NCI-H510A (cell line): ENCODE measurements around the gene VPS36.
"Not testable (repeated sequence)": the region's sequence is repeated elsewhere in the genome, so short reads cannot be mapped to it uniquely, and the experiment has no call there.

Experiments
- DNase-seq: peaks from one replicate; lab custom pipeline; 2025; lab: John Stamatoyannopoulos, UW

The VPS36 gene

DNA sequence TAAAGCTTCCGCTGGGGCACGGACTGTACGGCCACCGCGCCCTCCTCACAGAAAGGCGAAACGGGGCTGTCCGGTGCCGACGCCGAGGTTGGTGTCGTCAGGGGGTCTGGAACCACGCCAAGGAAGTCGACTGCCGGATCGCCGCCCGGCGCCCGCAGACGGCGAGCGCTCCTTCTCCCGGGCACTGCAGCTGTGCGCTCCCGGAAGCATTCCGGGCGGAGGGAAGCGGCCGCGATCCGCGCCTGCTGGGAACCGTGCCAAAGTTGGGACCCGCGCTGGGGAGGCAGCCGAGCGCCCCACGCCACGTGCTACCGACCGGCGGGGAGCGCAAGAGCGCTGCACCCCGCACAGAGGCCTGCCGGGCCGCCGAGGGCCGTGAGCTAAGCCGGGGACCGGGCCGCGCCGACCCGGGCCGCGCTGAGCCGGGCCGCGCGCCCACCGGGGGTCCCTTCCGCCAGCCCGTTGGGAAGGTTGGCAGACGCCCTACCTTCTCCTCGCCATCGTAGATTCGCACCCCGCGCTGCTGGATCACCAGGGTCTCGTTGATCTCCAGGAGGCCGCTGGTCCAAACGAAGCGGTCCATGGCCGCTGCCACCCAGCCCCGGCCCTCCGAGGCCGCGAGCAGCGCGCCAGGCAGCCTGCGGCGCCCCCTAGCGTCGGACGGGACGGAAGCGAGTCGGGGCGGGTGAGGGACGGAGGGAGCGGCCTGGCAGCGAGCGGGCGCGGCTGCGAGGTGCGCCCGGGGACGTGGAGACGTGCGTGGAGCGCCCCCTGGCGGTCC is at the start of gene VPS36:
TSS of gene VPS36 (minus strand) at position 623 of the 781 bp plus-strand sequence. CDS start at position 583, 40 bp downstream.
- peak; percentile 80 for DNase-seq

GRCh38 chr13:52497979-52498378 is 47.5 kb upstream of the VPS36 start:
- not testable (repeated sequence) for DNase-seq

DNA sequence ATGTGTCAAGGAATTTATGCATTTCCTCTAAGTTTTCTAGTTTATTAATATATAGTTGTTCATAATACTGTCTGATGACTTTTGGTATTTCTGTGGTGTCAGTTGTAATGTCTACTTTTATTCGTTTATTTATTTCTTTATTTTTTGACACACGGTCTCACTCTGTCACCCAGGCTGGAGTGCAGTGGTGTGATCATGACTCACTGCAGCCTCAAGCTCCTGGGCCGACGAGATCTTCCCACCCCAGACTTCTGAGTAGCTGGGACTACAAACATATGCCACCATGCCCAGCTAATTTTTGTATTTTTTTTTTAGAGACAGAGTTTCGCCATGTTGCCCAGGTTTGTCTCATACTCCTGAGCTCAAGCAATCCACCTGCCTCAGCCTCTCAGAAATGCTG is 43.8 kb upstream of the VPS36 start:
- not testable (repeated sequence) for DNase-seq

- DNase-seq: not testable (repeated sequence)
These were observed 40.6 kb upstream of the VPS36 start for GRCh38 chr13:52491015-52491414.

DNA sequence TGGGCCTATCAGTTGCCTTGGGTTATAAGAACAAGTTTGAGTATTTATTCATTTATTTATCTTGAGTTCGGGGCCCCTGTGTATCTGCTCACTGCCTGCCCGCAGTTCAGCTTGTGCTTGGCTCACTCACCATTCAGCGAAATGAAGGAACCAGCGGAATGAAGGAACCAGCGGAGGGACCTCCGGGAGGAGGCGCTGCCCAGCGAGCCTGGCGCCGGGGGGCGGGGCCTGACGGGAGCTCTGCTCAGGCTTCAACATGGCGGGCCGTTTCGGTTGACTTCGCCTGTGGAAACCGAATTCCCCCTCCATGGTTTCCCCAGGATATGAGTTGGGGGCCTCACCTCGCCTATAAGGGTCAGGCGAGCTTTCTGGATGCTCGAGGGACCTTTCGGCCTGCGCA is 38.3 kb upstream of the VPS36 start:
- DNase-seq: not testable (repeated sequence)

GRCh38 chr13:52487078-52487477 is 36.6 kb upstream of the VPS36 start:
- DNase-seq: not testable (repeated sequence)

DNA sequence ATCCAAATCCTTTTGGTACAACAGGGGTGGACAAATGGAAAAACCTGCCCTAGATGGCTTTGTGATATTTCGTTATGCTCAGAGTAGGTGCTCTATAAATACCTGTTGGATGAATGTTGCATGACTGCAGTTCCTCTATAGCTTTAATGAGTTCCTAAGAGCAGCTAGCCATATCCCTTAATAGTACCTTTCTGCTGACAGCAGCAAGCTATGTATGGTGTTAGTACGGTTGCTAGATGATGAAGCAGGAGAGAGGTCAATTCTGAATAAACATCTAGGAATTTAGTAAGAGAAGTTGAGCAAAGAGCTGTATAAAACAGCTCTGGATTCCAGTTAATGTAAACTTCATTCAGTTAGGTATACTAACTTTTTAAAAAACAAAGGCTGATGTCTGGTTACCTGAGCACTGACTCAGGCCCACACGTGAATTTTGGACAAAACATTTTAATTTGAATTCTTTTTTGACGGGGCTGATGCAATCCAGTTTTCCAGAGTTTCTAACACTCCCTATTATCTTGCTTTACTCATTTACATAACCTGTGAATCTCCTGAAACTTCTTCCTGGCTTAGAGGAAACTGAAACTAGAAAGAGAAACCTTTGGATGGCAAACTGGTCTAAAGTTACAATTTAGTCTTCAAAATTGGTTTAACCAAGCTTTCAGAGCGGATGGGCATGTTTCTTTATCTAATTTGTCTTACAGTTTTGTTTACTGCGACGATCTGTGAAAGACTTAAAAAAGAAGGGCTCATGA is 30.4 kb upstream of the VPS36 start:
- DNase-seq: not testable (repeated sequence)

- DNase-seq: not testable (repeated sequence)
These were observed 18.1 kb upstream of the VPS36 start for GRCh38 chr13:52468487-52468886.

GRCh38 chr13:52463526-52463925 is 13.1 kb upstream of the VPS36 start:
- no peak for DNase-seq

- no peak for DNase-seq
These were observed 10.8 kb upstream of the VPS36 start for GRCh38 chr13:52461265-52461664.

DNA sequence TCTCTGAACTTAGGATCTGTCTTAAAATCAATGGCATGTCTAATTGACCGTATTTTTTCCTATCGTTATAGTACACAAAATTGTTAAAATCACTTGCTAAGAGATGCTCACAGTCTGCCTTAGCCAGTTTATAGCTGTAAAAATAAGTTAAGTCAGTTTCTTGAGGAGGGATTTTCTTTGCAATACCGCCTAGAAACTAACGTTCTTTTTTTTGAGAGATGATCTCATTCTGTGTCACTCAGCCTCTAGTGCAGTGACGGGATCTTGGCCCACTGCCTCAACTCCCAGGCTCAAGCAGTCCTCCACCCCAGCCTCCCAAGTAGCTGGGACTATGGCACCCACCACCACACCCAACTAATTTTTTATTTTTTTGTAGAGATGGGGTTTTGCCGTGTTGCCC is 9.2 kb upstream of the VPS36 start:
- no peak for DNase-seq

DNA sequence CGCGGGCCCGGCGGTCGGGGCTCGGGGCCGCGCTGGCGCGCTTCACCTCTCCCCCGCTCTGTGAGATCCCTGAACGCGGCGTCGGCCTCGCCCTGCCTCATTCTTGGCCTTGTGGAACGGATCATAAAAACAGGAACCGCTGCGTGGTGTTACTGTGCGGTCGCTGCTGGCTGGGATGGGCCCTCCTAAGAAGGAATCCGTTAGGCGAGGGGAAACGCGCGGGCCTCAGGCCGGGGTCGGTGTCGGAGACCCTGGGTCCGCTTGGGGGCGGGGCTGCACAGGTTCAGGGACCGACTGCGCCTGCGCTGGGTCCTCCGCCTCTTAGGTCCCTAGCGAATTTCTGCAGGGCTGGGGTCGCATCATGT is 5.2 kb upstream of the VPS36 start:
- peak; percentile 33 for DNase-seq

GRCh38 chr13:52454820-52455676 is 4.6 kb upstream of the VPS36 start, which contains the start of gene CKAP2:
Gene CKAP2, plus strand, starts transcription at chr13:52455478. Its CDS starts 79 bp downstream, at chr13:52455557.
- peak; percentile 87 for DNase-seq

DNA sequence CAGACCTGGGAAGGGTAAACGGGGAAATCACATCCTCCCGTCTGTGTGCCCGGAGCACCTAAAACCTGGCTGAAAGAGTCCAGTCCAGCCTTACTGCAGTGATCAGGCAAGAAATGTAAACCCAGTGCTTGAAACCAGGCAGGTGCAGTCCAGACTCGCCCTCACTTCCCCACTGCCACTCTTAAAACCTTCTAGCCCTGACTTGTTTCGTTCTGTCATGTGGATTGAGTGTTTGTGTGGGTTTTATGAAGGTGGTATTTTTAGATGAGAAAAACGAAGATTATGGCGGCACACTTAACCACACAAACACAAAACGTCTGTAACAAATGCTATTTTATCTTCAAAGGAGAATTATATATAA is 4.0 kb upstream of the VPS36 start:
- DNase-seq: no peak

DNA sequence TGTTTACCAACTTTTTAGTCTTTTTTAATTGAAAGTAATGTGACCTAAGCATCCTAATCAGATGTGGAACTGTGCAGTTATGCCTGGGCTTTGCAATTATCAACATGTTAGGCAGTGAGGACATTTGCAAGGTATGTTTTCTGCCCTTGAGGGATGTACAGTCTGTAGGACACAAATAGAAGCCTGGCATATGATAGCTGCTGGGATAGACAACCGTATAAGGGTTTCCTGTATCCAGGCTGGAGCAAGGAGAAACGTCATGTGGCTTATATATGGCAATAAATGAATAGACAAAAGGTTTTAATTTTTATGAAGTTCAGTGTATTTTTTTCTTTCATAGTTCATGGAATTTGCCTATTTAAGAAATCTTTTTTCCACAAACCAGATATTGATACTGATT is 2.0 kb upstream of the VPS36 start:
- DNase-seq: no peak

GRCh38 chr13:52451135-52451804 is 836 bp upstream of the VPS36 start:
- DNase-seq: no peak

GRCh38 chr13:52450793-52451116 is 321 bp upstream of the VPS36 start:
- DNase-seq: no peak

DNA sequence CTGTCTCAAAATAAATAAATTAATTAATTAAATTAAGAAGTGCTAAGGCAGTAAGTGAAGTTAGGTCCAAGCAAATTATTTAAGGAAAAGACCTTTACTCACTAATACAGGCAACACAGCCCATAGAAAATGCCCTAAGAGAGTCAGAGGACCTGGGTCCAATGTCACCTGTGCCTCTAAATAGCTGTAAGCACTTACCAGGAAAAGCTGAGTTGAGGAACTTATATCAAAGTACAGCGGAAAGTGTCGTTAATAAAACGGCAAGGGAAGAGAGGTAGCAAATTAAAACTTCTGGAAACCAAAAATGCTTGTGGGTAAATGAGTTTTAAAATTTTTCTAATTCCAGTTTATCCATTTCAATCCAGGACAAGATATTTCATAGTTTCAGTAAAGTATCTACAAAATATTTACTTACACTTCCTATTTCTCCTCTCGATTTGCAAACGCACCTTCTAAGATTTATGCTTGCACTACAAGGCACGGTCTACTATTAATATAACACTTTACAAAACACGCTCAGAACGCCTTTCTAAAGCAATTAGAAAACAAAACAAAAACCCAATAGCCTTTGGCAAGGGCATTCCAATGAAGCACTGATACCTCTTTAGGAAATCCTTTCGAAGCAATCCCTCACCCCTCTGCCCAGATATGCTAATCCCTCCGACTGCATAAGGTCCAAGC is 963 bp downstream of the VPS36 start:
- DNase-seq: no peak

GRCh38 chr13:52447815-52448552 is 2.5 kb downstream of the VPS36 start:
- DNase-seq: no peak

DNA sequence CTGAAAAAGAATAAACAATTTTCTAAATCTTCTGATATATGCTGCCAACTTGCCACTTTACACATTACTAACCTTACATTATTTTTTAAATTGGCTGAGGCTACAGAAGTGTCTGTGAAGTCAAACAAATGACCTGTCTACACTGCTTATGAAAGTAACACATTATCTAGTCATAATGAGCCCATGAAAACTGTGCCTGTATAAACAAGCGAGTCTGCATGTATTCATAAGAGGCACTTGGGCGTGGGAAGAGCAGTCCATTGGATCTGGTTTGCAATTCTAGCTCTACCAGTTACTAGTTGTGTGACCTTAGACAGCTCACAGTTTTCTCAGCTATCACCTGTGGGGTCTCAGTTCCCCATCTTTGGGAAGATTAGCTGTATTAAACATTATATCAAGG is 3.1 kb downstream of the VPS36 start:
- no peak for DNase-seq

DNA sequence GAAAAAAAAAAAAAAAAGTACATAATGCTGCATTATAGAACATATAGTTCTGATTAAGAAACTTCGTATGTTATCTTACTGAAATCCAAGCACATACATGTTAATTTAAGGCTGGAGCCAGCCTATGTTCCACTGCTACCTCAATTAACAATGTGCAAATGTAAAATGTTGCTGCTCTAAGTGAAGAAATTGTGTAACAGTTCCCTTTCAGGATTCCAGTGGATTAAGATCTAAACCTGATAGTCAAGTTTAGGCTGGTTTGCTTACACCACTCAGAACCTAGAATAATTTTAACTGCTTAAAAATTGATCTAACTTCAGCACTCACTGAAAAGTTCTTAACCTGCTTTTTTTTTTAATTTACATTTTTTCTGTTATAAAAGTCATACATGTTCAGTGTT is 4.2 kb downstream of the VPS36 start:
- DNase-seq: no peak
